HG03558 (cell line): ENCODE measurements around the gene MYLK.

Experiments used
- ATAC-seq: cut with Tn5 transposase; IDR thresholded peaks from one replicate; pipeline ENCODE4 v1.9.1; 2021; ENCODE audit warnings: moderate number of reproducible peaks; ENCODE audit not compliant: unreplicated experiment; ENCODE audit errors: extremely low read depth

The MYLK gene

GRCh38 chr3:123780656-123781055, 103.5 kb downstream of the MYLK start:
- no peak for ATAC-seq

DNA sequence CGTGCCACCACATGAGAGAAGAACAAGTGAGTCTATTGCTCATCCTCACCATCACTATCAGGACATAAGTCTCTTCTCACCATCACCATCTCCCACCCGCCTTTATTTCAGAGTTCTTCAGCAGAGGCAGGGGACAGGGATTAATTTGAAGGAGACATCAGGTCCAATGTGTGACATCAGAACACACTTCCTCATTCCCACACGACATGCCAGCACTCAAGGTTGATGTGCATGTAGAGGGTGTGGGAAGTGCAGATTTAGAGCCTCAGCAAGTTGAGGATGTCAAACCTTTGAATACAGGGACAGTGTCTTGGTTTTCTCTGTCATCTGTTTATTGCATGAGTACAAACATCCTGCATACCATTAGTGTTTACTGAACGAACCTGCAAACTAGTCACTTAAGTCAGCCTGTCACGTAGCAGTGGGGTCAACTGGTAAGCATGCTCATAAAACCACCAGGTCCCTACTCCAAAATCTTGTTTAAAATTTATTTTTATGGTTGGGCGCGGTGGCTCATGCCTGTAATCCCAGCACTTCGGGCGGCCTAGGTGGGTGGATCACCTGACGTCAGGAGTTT, 104.4 kb downstream of the MYLK start:
- ATAC-seq, result no peak

GRCh38 chr3:123778991-123779622, 105.0 kb downstream of the MYLK start:
- no peak for ATAC-seq

- no peak for ATAC-seq
Observed at GRCh38 chr3:123778525-123778924, 105.6 kb downstream of the MYLK start.

- ATAC-seq, result no peak
Observed at GRCh38 chr3:123776071-123776782, 107.9 kb downstream of the MYLK start.

- no peak for ATAC-seq
Observed at GRCh38 chr3:123774474-123774873, 109.7 kb downstream of the MYLK start.

GRCh38 chr3:123773681-123774431, 110.3 kb downstream of the MYLK start:
- ATAC-seq, result no peak

- no peak for ATAC-seq
Observed at GRCh38 chr3:123769356-123769743, 114.8 kb downstream of the MYLK start.

GRCh38 chr3:123768480-123769355, 115.4 kb downstream of the MYLK start:
- ATAC-seq, result no peak

DNA sequence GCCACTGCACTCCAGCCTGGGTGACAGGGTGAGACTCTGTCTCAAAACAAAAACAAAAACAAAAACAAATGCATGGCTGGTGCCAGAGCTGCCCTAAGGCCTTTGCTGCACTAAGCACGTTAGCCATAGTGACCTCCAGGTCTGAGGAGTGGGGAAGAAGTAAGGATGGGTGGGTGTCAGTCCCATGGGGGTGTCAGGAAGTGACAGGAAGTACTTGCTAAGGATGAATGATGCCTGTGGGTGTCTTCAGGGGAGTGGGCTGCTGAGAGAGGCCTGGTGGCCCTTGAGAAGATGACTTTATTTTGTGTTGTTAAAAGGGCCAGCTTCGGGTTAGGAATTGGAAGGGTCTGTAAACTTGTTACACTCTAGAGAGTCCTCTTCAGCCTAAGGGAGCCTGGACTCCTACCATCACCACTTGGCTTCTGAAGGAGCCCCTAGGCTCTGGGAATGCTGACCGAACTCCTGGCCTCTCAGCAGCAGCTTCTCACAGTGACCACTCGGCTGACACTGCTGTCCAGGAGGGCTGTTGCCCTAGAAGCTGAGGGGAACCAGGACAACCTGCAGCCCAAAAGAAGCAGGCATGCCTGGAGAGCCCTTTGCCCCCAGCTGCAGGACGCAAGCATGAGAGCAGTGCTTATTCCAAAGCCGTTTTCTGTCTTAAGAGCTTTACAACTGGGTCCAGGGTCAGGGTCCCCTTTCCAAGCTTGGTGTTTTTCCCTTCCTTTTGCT, 116.4 kb downstream of the MYLK start:
- no peak for ATAC-seq

DNA sequence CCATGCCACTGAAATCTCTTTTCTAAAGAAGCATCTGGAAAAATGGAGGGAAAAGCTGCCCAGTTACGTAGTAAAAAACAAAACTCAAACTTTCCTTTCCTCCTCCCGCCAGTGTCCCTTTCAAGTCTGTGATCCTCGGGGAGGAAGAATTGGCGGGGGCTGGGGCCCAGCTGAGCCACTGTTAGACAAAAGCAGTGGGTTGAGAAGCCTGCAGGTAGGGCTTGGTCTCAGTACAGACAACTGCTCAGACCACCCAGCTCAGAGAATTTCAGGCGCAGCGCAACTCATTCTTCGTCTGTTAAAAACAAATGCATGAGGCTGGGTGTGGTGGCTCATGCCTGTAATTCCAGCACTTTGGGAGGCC, 117.1 kb downstream of the MYLK start:
- no peak for ATAC-seq

- ATAC-seq, result no peak
Observed at GRCh38 chr3:123766193-123767008, 117.7 kb downstream of the MYLK start.

DNA sequence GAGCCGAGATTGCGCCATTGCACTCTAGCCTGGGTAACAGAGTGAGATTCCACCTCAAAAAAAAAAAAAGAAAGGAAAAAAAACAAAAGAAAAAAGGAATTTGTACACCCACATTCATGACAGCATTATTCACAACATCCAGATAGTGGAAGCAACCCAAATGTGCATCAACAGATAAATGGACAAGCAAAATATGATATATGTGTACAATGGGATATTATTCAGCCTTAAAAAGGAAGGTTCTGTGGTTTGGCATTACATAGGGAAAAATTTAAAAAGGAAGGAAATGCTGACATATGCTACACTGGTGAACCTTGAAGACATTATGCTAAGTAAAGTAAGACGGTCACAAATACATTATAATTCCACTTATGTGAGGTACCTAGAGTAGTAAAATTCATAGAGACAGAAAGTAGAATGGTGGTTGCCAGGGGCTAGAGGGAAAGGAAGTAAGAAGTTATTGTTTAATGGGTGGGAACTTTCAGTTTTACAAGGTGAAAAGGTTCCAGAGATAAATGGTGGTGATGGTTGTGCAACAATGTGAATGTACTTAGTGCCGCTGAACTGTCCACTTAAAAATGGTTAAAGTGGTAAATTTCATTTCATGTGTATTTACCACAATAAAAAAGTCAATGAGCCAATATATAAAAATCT, 118.5 kb downstream of the MYLK start:
- ATAC-seq, result peak; percentile 56

DNA sequence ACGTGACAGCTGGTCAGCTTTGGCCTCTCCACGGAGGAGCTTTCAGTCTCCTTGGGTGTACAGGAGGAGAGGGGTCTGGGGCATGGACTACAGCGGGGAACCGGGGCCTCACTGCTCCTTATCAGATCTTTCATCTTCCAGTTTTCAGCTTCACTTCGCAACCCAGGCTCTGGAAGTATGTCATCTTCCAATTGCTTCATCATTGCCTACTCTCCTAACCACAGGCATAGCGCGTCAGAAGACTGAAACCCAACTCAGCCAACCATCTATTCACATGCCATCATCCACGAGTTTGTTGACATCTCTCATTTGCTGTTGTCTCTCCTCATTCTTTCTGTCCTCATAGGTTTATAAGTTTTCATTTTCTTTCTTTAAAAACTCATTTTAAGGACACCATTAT, 119.5 kb downstream of the MYLK start:
- ATAC-seq, result no peak

DNA sequence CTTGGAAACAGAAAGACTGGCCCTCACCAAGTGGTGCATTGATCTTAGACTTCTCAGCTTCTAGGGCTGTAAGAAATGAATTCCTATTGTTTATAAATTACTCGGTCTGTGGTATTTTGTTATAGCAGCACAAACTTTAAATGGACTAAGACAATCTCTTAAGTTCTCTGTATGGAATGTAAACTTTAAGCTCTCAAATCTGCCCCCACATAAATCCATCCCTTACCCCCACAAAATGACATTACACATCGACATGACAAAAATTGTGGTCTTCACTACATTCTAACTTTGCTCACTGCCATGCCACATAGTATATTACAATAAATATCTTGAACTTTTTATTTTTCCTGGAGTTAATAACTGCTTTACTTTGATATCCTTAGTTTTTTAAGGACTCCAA, 121.3 kb downstream of the MYLK start:
- no peak for ATAC-seq

- ATAC-seq, result no peak
Observed at GRCh38 chr3:123760817-123761216, 123.3 kb downstream of the MYLK start.

DNA sequence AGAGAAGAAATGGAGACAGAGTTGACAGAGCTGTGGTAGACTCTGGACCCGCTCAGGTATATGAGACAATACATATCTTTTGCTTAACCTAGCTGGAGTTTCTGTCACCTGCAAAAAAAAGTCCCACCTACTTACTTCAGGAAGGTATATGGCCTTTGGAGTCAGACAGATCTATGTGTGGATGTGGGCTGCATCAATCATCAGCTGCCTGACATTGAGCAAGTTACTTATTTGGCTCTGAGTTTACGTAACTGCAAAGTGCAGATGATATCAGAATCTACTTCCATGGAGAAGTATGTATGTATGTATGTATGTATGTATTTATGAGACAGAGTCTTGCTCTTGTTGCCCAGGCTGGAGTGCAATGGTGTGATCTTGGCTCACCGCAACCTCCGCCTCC, 124.3 kb downstream of the MYLK start:
- no peak for ATAC-seq

GRCh38 chr3:123759311-123759710, 124.8 kb downstream of the MYLK start:
- ATAC-seq, result no peak
